ENCODE data around the gene ATP5ME.

- TF ChIP-seq CTCF (IDR thresholded peaks at IDR 0.05), result no peak
- TF ChIP-seq POLR2A (IDR thresholded peaks at IDR 0.05), result no peak
These were observed 25.9 kb upstream of the ATP5ME start for GRCh38 chr4:699816-700580.
